Parathyroid adenoma (tissue), 2 donors: Measurements from ENCODE around the gene WFIKKN1.

Experiments used
- H2AFZ ChIP-seq: fragments of 300-600 bp; sonication (generic); one replicate; pipeline ENCODE4 v1.7.0; 2017; ENCODE audit warnings: antibody characterized with exemption, mild to moderate bottlenecking
- H3K27ac ChIP-seq: fragments of 300-600 bp; sonication (generic); one replicate; pipeline ENCODE4 v1.7.0; 2017
- H3K27me3 ChIP-seq: fragments of 300-600 bp; sonication (generic); one replicate; pipeline ENCODE4 v1.7.0; 2017; ENCODE audit warnings: low read length; ENCODE audit not compliant: control insufficient read depth, insufficient read depth
- H3K36me3 ChIP-seq: fragments of 300-600 bp; sonication (generic); one replicate; pipeline ENCODE4 v1.7.0; 2017; ENCODE audit warnings: low read length; ENCODE audit not compliant: control insufficient read depth, insufficient read depth
- H3K4me1 ChIP-seq: fragments of 300-600 bp; sonication (generic); one replicate; pipeline ENCODE4 v1.7.0; 2017; ENCODE audit warnings: control low read depth
- H3K4me2 ChIP-seq: fragments of 300-600 bp; sonication (generic); one replicate; pipeline ENCODE4 v1.7.0; 2017; ENCODE audit warnings: low read length
- H3K4me3 ChIP-seq: fragments of 300-600 bp; sonication (generic); one replicate; pipeline ENCODE4 v1.7.0; 2017; ENCODE audit warnings: low read depth, low read length
- H3K79me2 ChIP-seq: fragments of 300-600 bp; sonication (generic); one replicate; pipeline ENCODE4 v1.7.0; 2017; ENCODE audit warnings: control low read depth
- H3K9ac ChIP-seq: fragments of 300-600 bp; sonication (generic); one replicate; pipeline ENCODE4 v1.7.0; 2017; ENCODE audit warnings: mild to moderate bottlenecking
- H3K9me3 ChIP-seq: fragments of 300-600 bp; sonication (generic); one replicate; pipeline ENCODE4 v1.7.0; 2017; ENCODE audit warnings: low read length; ENCODE audit not compliant: control insufficient read depth
- CTCF ChIP-seq: fragments of 300-600 bp; sonication (generic); IDR thresholded peaks from one replicate; pipeline ENCODE4 v1.7.0; 2017; ENCODE audit warnings: antibody characterized with exemption, mild to moderate bottlenecking
- donor health status: primary hyperparathyroidism.

WFIKKN1 gene

DNA sequence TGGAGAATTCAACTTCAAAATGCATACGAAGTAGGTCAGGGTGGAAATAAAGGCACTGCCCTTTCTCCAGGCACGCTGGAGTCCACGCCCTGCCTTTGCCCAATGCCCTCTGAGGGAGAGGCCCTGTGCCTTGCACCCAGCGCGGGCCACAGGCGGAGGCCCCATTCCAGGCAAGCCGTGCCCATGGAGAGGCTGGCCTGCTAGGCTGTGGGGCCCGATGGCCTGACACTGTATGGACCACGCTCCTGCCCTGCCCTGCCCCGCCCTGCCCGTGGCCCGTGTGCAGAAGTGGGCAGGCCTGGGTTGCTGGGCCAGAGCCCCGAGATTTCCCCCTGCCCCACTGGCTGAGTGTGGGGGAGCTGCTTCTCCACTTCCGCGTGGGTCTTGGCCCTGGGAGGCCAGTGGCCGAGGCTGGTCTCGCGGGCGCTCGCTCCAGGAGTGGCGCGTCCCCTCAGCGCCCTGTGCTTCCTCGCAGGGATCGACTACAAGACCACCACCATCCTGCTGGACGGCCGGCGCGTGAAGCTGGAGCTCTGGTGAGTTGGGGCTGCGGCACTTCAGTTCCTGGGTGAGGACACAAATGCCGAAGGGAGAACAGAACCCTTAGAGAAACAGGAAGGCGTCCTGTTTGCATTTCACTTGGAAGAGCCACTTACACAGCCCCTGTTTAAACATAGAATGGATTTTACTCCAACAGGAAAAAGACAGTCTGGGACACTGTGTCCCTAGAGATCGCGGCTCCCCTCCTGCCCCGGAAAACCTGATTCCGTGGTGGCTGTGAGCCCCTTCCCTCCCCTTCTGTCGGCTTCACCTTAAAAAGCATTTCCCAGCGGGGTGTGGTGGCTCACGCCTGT lies 13.8 kb upstream of the WFIKKN1 start:
- Histone ChIP-seq H3K4me1 (peaks cover 6% of the 10 kb centered on the region), H3K4me3 (no peak overlapping the region), H3K4me2 (no peak overlapping the region), H3K79me2 (peaks cover 11% of the 10 kb centered on the region), H3K27me3 (no peaks in the 10 kb centered on the region), H3K9me3 (no peaks in the 10 kb centered on the region), H3K9ac (no peak overlapping the region), H3K36me3 (no peaks in the 10 kb centered on the region), H2AFZ (no peak overlapping the region), H3K27ac (no peak overlapping the region)
- TF ChIP-seq CTCF: no peak

DNA sequence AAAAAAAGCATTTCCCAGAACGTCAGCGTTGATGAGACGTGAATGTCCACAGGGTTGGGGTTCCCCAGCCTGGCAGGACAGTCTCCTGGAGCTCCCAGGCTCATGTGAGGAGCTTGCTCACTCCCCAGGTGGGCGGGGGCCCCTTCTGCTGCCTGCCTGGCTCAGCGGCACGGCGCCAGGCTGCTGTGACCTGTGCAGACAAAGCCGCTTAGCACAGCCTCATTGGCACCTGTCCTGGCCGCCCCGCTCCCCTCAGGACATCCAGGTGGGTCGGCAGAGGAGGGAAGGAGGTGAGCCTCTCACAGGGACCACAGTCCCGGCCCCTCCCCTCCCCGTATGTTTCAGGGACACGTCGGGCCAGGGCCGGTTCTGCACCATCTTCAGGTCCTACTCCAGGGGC lies 12.9 kb upstream of the WFIKKN1 start:
- no peak overlapping the region for H3K4me2 ChIP-seq
- TF ChIP-seq CTCF: no peak
- no peaks in the 10 kb centered on the region for H3K27me3 ChIP-seq
- no peaks in the 10 kb centered on the region for H3K36me3 ChIP-seq
- peaks cover 7% of the 10 kb centered on the region for H3K4me1 ChIP-seq
- no peak overlapping the region for H3K4me3 ChIP-seq
- H3K9me3 ChIP-seq: no peaks in the 10 kb centered on the region
- no peak overlapping the region for H2AFZ ChIP-seq
- H3K9ac ChIP-seq: no peak overlapping the region
- no peak overlapping the region for H3K27ac ChIP-seq
- peaks cover 11% of the 10 kb centered on the region for H3K79me2 ChIP-seq

GRCh38 chr16:619476-620100 lies 11.2 kb upstream of the WFIKKN1 start:
- Histone ChIP-seq H2AFZ (no peak overlapping the region), H3K4me3 (no peak overlapping the region), H3K36me3 (no peaks in the 10 kb centered on the region), H3K4me2 (no peak overlapping the region), H3K27ac (no peak overlapping the region), H3K27me3 (no peaks in the 10 kb centered on the region), H3K79me2 (peaks cover 8% of the 10 kb centered on the region), H3K9ac (no peak overlapping the region), H3K4me1 (peaks cover 7% of the 10 kb centered on the region), H3K9me3 (no peaks in the 10 kb centered on the region)
- TF ChIP-seq CTCF: no peak

DNA sequence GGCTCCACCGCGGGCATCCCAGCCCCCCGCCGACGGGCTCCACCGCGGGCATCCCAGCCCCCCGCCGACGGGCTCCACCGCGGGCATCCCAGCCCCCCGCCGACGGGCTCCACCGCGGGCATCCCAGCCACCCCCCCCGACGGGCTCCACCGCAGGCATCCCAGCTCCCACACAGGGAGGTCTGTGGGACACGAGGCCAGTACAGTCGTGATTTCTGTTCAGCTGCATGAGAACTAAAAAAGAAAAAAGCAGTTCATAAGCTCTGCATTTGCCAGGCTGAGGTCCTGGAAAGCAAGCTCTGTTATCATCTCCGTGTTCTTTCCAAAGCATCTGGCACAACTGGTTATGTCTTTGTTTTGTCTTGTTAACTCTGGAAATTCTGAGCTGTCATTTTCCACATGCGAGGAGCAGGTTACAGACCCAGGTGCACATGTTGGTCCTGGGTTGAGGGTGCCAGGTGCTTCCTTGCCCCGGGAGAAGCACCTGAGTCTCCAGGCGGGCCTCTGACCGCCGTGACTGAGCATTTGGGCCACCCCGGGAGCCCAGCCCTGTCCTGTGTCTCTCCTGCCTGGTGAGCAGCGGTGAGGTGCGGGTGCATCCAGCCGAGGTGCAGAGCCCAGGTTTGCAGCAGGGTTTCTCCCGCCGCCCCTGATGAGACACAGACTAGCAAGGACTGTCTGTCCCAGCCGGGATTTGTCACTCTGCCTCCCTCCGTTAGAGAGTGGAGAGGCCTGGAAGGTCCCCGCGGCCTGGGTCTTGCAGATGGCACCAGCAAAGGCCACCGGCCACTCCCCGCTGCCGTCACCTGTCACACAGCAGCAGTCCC lies 9.9 kb upstream of the WFIKKN1 start:
- H3K9me3 ChIP-seq: no peaks in the 10 kb centered on the region
- no peak for TF ChIP-seq CTCF
- no peaks in the 10 kb centered on the region for H3K27me3 ChIP-seq
- no peak overlapping the region for H3K4me2 ChIP-seq
- H2AFZ ChIP-seq: no peak overlapping the region
- peaks cover 7% of the 10 kb centered on the region for H3K4me1 ChIP-seq
- peaks cover 3% of the 10 kb centered on the region for H3K79me2 ChIP-seq
- H3K27ac ChIP-seq: no peak overlapping the region
- no peaks in the 10 kb centered on the region for H3K36me3 ChIP-seq
- H3K9ac ChIP-seq: no peak overlapping the region
- no peak overlapping the region for H3K4me3 ChIP-seq
